KOPT-K1 (cell line): Measurements from ENCODE around the gene XK.

ENCODE experiments used
- H3K27ac ChIP-seq: fragments of 200-600 bp; sonication (generic); 2 replicates; pipeline ENCODE4 v1.5.1; 2016; ENCODE audit warnings: antibody characterized with exemption, mild to moderate bottlenecking, low read depth, low read length; ENCODE audit not compliant: poor library complexity, severe bottlenecking
- H3K36me3 ChIP-seq: fragments of 200-600 bp; sonication (generic); 2 replicates; pipeline ENCODE4 v1.5.1; 2017; ENCODE audit warnings: antibody characterized with exemption, mild to moderate bottlenecking, low read length, moderate library complexity; ENCODE audit not compliant: insufficient read depth
- H3K9me3 ChIP-seq: fragments of 200-600 bp; sonication (generic); 2 replicates; pipeline ENCODE4 v1.5.1; 2017; ENCODE audit warnings: antibody characterized with exemption, low read length, mild to moderate bottlenecking; ENCODE audit not compliant: insufficient read depth, poor library complexity, severe bottlenecking

The XK gene

DNA sequence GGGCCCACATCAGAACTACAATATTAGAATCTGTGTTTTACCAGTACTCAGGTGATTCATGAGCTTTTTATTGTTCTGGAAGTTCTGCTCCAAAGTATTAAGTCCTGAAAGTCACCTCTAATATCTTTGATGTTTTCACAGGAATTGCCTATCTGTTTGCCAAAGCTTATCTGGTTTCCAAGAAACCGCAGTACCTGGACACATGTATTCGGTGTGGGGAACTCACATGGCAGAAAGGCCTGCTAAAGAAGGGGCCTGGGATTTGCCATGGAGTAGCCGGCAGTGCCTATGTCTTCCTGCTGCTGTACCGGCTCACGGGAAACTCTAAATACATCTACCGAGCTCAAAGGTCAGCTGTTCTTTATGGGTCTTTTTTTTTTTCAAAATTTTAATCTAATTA is 18.4 kb upstream of the XK start:
- Histone ChIP-seq H3K36me3 (no peaks in the 10 kb centered on the region), H3K9me3 (no peaks in the 10 kb centered on the region), H3K27ac (no peak overlapping the region)

DNA sequence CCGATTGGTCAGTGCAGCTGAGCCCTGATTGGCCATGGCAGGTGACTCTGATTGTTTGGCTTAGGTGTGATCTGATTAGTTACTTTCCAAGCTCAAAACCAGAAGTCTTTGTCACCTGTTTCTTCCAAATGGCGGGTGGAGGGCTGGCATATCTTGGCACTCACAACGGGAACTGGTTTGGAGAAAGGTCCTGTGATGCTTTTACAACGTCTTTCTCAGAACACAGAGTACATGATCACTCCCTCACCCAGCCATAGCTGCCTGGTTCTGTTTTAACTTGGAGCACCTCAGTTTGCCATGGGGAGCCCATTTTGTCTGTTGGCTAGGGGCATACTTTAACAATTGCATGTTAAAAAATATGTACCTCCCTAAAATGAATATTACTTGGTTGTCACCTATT is 13.0 kb upstream of the XK start:
- H3K9me3 ChIP-seq, result no peaks in the 10 kb centered on the region
- no peak overlapping the region for H3K27ac ChIP-seq
- no peaks in the 10 kb centered on the region for H3K36me3 ChIP-seq

DNA sequence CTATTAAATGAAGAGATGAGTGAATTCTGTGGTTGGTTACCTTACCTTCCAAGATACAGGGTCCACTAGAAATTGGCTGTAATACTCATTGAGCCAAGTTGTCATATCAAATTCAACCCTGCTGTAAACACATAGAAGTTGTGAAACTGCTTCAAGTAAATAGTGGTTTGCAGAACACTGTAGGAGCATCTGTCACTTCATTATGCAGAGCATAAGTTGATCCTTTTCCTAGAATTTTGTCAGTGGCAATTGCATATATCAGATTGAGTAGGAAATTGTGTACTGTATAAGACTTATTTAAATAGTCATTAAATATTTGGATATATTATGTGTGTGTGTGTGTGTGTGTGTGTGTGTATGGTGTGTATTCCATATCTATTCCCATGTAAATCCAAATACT is 8.8 kb upstream of the XK start:
- Histone ChIP-seq H3K36me3 (no peaks in the 10 kb centered on the region), H3K27ac (no peak overlapping the region), H3K9me3 (no peaks in the 10 kb centered on the region)

DNA sequence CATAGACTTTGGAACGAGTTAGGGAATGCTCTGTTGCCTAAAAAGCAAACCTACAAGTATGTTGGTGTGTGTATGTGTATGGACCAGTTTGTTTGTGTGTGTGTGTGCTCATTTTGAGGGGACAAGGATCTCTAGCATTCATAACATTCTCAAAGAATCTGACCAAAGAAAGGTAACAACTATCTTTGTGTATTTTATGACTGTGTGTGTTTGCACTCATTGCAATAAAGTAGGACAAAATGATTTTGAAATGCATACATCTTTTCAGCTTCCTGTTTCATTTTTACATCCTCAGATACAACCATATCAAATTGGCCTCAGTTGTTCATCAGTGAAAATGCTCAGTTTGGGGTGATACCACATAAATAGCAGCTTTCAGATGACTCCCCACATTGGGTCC is 8.3 kb upstream of the XK start:
- no peaks in the 10 kb centered on the region for H3K36me3 ChIP-seq
- H3K27ac ChIP-seq, result no peak overlapping the region
- no peaks in the 10 kb centered on the region for H3K9me3 ChIP-seq

DNA sequence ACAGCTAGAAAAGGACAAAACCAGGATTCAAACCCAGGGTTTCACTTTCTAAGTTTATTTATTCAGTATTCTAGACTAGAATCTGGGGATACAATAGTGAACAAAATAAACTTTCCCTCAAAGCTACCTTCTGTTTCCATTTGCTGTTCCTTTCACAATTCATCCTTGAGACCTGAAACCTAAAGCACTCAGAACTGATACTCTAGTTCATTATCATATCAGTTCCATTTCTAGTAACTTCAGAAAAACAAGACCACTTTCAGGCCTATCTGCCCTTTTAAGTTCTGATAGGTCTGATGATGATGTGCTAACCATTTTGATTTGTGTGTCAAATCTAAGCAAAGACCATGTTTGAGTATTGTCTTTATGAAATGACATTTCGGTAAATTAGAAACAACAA is 7.8 kb upstream of the XK start:
- Histone ChIP-seq H3K9me3 (no peaks in the 10 kb centered on the region), H3K27ac (no peak overlapping the region), H3K36me3 (no peaks in the 10 kb centered on the region)

DNA sequence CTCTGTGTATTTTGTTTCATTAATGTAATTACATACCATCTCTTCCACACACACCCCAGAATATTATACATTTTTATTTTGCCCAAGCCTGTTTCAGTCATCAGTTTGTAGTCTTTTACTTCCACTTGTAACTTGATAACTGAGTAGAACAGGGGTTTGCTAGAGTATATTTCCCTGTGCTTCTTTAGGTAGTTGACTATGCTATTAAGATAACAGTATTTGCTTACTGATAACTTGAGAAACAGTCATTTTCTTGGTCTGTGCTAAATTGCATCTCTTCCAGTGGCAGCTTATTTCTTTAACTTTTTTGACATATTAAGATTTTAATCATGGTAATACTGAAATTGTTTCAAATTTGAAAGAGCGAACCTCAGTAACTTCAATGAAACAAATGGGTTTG is 7.0 kb upstream of the XK start:
- Histone ChIP-seq H3K36me3 (no peaks in the 10 kb centered on the region), H3K27ac (no peak overlapping the region), H3K9me3 (no peaks in the 10 kb centered on the region)

DNA sequence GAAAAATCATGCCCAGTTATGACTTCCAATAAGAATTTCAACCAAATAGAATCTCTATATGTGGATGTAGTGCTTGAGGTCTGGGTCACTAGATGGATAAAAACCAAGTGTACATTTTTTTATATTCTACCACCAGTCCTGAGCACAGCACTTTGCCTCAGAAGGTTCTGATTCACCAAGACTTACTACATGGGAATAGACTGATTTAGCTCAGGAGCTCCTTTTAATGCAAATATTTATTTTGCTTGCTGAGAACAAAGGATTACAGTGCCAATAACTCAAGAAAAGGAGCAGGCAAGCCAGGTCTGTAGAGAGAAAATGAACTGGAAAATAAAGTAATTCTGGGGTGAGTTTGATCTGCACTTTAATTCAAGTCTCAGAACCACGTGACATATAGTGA is 6.4 kb upstream of the XK start:
- Histone ChIP-seq H3K36me3 (no peaks in the 10 kb centered on the region), H3K9me3 (no peaks in the 10 kb centered on the region), H3K27ac (no peak overlapping the region)

DNA sequence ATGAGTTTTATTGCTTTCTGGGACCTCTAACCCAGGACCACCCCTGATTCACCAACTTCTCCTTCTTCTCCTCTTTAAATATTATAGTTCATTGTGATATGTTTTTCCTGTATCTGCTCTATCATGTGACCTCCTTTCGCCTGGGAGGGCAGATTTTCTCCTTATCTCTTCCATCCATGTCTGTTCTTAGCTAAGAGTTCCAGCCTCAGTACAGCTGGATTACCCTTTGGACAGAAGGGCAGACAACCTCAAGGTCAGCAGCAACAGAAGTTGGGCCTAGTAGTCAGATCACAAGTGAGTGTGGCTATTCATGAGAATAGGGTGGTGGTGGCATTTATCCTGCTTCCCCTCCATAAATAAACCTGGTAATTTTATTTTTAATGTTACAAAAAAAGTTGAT is 5.7 kb upstream of the XK start:
- Histone ChIP-seq H3K9me3 (no peaks in the 10 kb centered on the region), H3K36me3 (no peaks in the 10 kb centered on the region), H3K27ac (no peak overlapping the region)

DNA sequence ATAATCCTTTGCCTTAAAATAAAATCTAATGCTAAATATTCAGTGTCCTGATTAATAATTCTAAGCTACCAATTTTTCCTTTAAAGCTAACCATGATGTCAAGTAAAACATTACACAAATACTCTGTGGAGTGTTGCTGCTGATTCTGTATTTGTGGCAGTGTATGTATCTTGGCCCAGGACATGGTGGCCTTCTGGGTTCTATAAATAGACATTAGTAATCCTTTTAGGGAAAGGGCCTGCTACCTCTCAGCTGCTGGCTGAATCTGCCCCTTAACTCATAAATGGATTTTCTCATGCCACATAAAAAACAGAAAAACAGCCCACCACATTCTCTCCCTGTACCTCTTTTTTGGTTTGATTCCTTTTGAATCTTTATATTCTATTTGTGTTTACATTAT is 1.2 kb upstream of the XK start:
- Histone ChIP-seq H3K9me3 (no peaks in the 10 kb centered on the region), H3K27ac (no peak overlapping the region)

DNA sequence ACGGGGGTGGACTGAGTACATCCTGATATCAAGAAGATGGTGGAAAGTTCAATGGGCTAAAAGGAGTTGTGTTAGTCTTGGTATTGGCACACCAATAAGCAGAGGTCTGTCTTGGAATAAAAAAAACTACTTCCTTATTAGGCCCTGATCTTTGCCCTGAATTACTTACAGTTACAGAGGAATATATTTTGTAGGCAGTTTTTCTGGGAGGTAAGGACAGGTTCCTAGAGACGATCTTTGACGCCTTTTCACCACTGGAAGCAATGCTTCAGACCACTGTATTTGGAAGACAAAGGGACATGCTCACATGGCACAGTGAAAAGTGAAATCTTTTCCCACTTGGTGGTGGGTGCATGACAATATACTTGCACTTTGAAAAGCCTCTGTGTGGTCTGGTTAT is 618 bp upstream of the XK start:
- Histone ChIP-seq H3K27ac (no peak overlapping the region), H3K9me3 (no peaks in the 10 kb centered on the region), H3K36me3 (no peaks in the 10 kb centered on the region)

More for the DNA sequence above, 1.2 kb upstream of the XK start:
- no peaks in the 10 kb centered on the region for H3K36me3 ChIP-seq

DNA sequence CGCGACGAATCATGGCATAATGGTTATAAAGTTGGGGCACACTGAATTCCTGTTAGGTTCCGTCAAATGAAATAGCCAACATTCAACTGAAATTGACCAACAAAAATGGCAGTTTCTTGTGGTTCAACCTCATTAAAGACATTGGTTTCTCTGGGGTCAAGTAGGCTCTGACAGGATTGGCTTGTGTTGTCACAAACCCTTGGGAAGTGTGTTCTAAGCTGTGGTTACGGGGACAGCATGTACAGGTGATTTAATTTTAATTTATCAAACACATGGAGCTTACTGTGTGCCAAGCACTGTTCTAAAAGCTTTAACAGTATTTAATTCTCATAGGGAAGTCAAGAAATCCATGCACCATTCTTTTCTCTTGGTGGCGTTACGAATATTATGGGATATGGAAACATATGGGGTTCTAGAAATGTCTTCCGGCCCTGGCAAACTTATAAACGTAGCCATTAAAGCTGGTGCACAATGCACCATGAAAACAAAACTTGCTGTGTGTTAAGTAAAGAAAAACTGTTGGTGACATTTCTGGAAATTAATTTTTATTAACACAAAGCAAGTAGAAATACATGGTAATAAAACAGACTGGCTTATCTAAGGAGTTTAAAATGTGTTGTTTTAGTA is 891 bp downstream of the XK start:
- H3K27ac ChIP-seq, result no peak overlapping the region
- no peaks in the 10 kb centered on the region for H3K9me3 ChIP-seq
- no peaks in the 10 kb centered on the region for H3K36me3 ChIP-seq

DNA sequence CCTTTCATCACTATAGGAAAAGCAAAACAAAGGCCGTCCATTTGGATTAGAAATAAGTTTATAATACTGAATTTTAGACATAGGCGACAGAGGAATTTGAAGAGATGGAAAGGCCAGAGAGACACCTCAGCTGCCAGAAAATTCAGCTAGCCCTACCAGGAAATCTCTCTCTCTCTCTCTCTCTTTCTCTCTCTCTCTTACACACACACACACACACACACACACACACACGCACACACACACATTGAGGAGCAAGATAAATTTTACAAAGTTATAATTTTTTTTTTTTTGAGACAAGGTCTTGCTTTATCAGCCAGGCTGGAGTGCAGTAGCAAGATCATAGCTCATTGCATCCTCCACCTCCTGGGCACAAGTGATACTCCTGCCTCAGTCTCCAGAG is 1.4 kb downstream of the XK start:
- no peaks in the 10 kb centered on the region for H3K36me3 ChIP-seq
- no peaks in the 10 kb centered on the region for H3K9me3 ChIP-seq
- no peak overlapping the region for H3K27ac ChIP-seq

DNA sequence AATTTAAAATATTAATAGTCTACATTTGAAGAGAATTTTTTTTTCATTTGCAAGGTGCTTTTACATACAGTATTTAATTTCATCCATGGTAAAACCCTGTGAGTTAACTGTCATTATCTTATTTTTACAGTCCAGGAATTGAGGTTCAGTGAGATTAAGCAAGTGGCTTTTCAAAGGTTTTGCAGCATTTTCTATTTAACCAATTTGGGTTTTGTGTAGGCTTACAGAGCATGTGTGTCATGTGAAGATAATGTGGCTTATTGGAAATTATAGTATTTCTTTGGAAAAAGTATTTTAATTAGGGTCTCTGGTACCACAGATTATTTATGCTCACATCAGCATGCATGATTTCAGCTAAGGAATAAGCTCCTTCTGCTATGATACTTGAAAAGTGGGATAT is 4.5 kb downstream of the XK start:
- Histone ChIP-seq H3K27ac (no peak overlapping the region), H3K36me3 (no peaks in the 10 kb centered on the region), H3K9me3 (no peaks in the 10 kb centered on the region)

DNA sequence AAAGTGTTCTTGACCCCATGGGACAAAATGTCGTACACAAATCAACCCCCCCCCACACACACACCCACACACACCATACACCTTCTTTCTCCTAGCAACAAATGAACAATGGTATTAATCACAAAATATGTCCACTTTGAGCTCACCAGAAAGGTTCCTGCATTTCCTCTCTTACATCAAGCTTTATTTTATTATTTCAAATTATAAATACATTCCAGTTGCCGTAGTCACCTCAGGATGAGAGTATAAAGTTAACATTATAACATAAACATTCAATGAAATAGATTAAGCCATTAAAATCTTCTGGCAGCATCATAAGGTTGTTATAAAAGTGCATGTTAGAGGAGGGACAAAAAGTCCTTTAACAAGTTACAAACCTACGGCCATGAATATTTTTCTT is 7.3 kb downstream of the XK start:
- Histone ChIP-seq H3K36me3 (no peaks in the 10 kb centered on the region), H3K27ac (no peak overlapping the region), H3K9me3 (no peaks in the 10 kb centered on the region)

DNA sequence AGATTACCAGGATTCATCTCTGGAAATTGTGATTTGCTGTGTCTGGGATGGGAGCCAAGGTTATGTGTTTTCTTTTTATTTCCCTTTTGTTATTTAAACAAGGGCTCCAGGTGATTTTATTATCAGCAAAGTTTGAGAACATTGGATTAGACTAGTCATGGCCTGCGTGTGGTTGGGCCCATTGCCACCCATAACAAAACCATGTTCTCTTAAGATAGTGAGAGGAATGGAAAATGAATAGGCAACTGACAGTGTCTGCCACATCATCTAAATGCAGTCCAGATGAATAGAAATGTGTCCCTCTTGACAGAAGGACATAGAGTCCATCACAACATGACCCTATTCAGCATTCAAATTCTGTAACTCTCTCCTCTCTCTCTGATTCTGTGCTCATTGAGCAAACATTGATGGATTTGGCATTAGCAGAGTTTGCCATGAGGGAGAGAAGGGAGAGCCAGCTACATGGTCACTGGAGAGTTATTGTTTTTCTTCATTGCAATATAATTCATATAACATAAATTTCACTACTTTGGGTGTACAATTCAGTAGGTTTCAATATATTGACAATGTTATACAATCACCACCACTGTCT is 11.7 kb downstream of the XK start:
- H3K9me3 ChIP-seq, result no peaks in the 10 kb centered on the region
- no peak overlapping the region for H3K27ac ChIP-seq
- H3K36me3 ChIP-seq, result no peaks in the 10 kb centered on the region

DNA sequence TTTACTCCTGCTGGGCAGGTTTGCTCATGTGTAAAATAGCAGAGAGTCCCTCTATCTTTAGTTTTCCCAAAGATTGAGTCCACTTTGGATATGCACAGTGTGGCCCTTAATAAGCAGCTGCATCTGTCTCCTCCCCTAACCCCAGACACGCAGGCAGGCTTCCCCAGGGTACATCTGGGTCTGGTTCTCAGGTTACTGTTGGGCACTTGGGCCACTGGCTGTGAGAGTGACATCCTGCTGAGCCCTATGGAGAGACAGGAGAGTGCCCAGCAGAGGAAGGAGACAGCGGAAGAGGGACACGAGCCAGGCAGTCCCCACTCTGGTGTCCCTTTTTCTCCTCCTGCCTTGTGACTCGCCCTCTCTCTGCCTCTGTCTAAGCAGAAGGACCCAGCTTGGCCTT is 16.0 kb downstream of the XK start:
- Histone ChIP-seq H3K27ac (no peak overlapping the region), H3K36me3 (no peaks in the 10 kb centered on the region), H3K9me3 (no peaks in the 10 kb centered on the region)
